Bronchial epithelial cell (primary cell): Measurements from ENCODE around the gene SLC6A19. TPM values are rescaled to one million over a fixed set of nuclear protein-coding genes. Genes with fewer than 3 reads are reported as not detected.
"Not testable (repeated sequence)": the region's sequence is repeated elsewhere in the genome, so short reads cannot be mapped to it uniquely, and the experiment has no call there.

ENCODE experiments used
- DNase-seq: peaks from one replicate; pipeline ENCODE4 v3.0.0-alpha.2; 2010; ENCODE audit warnings: low read depth
- FAIRE-seq: peaks from 2 replicates; lab custom pipeline; 2011; peaks lifted over from hg19 to GRCh38; lab: Jason Lieb, UNC
- H3K27me3 ChIP-seq: 2 replicates; pipeline ENCODE4 v1.5.1; 2011; ENCODE audit warnings: low read length; ENCODE audit not compliant: control insufficient read depth, insufficient read depth
- H3K36me3 ChIP-seq: 2 replicates; pipeline ENCODE4 v1.5.1; 2011; ENCODE audit warnings: low read length; ENCODE audit not compliant: control insufficient read depth, insufficient read depth
- H3K4me3 ChIP-seq: 2 replicates; pipeline ENCODE4 v1.5.1; 2011; ENCODE audit warnings: mild to moderate bottlenecking, low read depth, low read length, control low read depth
- CTCF ChIP-seq: IDR thresholded peaks from 2 replicates; pipeline ENCODE4 v1.5.1; 2011; ENCODE audit warnings: mild to moderate bottlenecking, moderate library complexity, low read length, control low read depth, inconsistent platforms; ENCODE audit not compliant: insufficient read depth, severe bottlenecking
- total RNA-seq: library from RNA; depleted of rRNA; stranded (reverse); fragments of >200 nt; gene quantifications from 2 replicates; pipeline ENCODE4 v1.2.1, GENCODE V29; 2014

The SLC6A19 gene
- total RNA-seq, 1 donor from 2014 or later, result not detected

- FAIRE-seq, result no peak
- TF ChIP-seq CTCF, result no peak
- no peak for DNase-seq
- Histone ChIP-seq H3K4me3 (no peak overlapping the region), H3K36me3 (no peaks in the 10 kb centered on the region), H3K27me3 (peaks cover 1% of the 10 kb centered on the region)
Measured at GRCh38 chr5:1227667-1228066, 26.3 kb downstream of the SLC6A19 start.

- Histone ChIP-seq H3K27me3 (peaks cover 1% of the 10 kb centered on the region), H3K36me3 (no peaks in the 10 kb centered on the region), H3K4me3 (no peak overlapping the region)
- FAIRE-seq (no peak), DNase-seq (no peak)
- no peak for TF ChIP-seq CTCF
Measured at GRCh38 chr5:1228120-1228519, 26.7 kb downstream of the SLC6A19 start.

- FAIRE-seq, H3K4me3 ChIP-seq, H3K36me3 ChIP-seq, H3K27me3 ChIP-seq, DNase-seq: not testable (repeated sequence)
Measured at GRCh38 chr5:1229023-1229422, 27.6 kb downstream of the SLC6A19 start.

DNA sequence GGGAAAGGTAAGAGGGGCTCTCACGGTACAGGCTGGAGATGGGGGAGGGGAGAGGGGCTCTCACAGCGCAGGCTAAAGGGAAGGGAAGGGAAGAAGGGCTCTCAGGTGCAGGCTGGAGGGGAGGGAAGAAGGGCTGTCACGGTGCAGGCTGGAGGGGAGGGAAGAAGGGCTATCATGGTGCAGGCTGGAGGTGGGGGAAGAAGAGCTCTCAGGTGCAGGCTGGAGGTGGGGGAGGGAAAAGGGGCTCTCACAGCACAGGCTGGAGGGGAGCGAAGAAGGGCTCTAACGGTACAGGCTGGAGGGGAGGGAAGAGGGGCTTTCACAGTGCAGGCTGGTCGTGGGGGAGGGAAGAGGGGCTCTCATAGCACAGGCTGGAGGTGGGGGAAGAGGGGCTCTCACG, 28.4 kb downstream of the SLC6A19 start:
- Histone ChIP-seq H3K4me3 (no peak overlapping the region), H3K36me3 (no peaks in the 10 kb centered on the region), H3K27me3 (peaks cover 1% of the 10 kb centered on the region)
- no peak for DNase-seq
- TF ChIP-seq CTCF, result no peak
- no peak for FAIRE-seq

DNA sequence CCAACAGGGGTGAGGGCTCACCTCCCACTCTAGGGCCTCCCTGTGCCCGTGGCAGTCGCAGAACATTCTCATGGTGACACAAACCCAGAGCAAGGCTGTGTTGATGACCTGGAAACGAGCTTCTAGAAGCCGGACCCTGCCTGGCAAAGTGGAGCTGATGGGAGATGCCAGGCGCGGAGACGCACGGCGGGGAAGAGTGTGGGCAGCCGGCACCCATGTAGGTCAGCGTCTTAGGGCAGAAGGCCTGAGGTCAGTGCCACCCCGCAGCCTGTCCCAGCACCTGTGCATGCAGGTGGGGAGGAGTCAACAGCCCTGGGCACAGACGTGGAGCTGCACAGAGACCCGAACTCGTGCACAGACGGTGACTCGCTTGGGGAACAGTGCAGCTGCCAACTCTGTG, 29.2 kb downstream of the SLC6A19 start:
- H3K27me3 ChIP-seq, result peaks cover 1% of the 10 kb centered on the region
- FAIRE-seq (no peak), DNase-seq (no peak)
- no peak for TF ChIP-seq CTCF
- no peak overlapping the region for H3K4me3 ChIP-seq
- H3K36me3 ChIP-seq, result no peaks in the 10 kb centered on the region

- Histone ChIP-seq H3K27me3 (peaks cover 1% of the 10 kb centered on the region), H3K4me3 (no peak overlapping the region), H3K36me3 (no peaks in the 10 kb centered on the region)
- TF ChIP-seq CTCF, result no peak
- FAIRE-seq, result no peak
- no peak for DNase-seq
Measured at GRCh38 chr5:1231354-1231905, 30.0 kb downstream of the SLC6A19 start.
